Fibroblast of the aortic adventitia (primary cell): Measurements from ENCODE around the gene ASB6. TPM values are rescaled to one million over a fixed set of nuclear protein-coding genes. Genes with fewer than 3 reads are reported as not detected.
"Not testable (repeated sequence)": the region's sequence is repeated elsewhere in the genome, so short reads cannot be mapped to it uniquely, and the experiment has no call there.

ENCODE experiments used
- DNase-seq: peaks from one replicate; pipeline ENCODE4 v3.0.0-alpha.2; 2010; ENCODE audit warnings: low read depth
- H3K4me3 ChIP-seq: 2 replicates; pipeline ENCODE4 v1.5.1; 2011; ENCODE audit warnings: low read depth, mild to moderate bottlenecking, control low read depth, low read length, moderate library complexity
- CTCF ChIP-seq: IDR thresholded peaks from 2 replicates; pipeline ENCODE4 v1.5.1; 2011; ENCODE audit warnings: mild to moderate bottlenecking, low read length, control low read depth, inconsistent platforms; ENCODE audit not compliant: insufficient read depth
- total RNA-seq: library from RNA; depleted of rRNA; stranded (reverse); fragments of >200 nt; gene quantifications from 2 replicates; pipeline ENCODE4 v1.2.3, GENCODE V29; 2012; ENCODE audit warnings: low replicate concordance

The ASB6 gene
- total RNA-seq, 1 donor = 14.0 TPM

GRCh38 chr9:129664746-129665388 lies 22.9 kb upstream of the ASB6 start:
- no peak for DNase-seq
- peak overlapping the region; percentile 79 for H3K4me3 ChIP-seq
- no peak for TF ChIP-seq CTCF

- not testable (repeated sequence) for H3K4me3 ChIP-seq, DNase-seq
These were observed 20.3 kb upstream of the ASB6 start for GRCh38 chr9:129662239-129662638.

- no peak overlapping the region for H3K4me3 ChIP-seq
- no peak for TF ChIP-seq CTCF
- DNase-seq = no peak
These were observed 19.1 kb upstream of the ASB6 start for GRCh38 chr9:129661029-129661428.

GRCh38 chr9:129656795-129657390 lies 14.9 kb upstream of the ASB6 start:
- no peak overlapping the region for H3K4me3 ChIP-seq
- TF ChIP-seq CTCF = no peak
- DNase-seq = no peak

GRCh38 chr9:129655696-129656095 lies 13.7 kb upstream of the ASB6 start:
- no peak overlapping the region for H3K4me3 ChIP-seq
- TF ChIP-seq CTCF = no peak
- DNase-seq = no peak

- H3K4me3 ChIP-seq = no peak overlapping the region
- no peak for TF ChIP-seq CTCF
- no peak for DNase-seq
These were observed 13.2 kb upstream of the ASB6 start for GRCh38 chr9:129655154-129655553.

- H3K4me3 ChIP-seq = no peak overlapping the region
- DNase-seq = no peak
- no peak for TF ChIP-seq CTCF
These were observed 12.6 kb upstream of the ASB6 start for GRCh38 chr9:129654554-129655040.
